Measurements from ENCODE around the gene UNCX. TPM values are rescaled to one million over a fixed set of nuclear protein-coding genes. Genes with fewer than 3 reads are reported as not detected.
A peak's percentile ranks its signal among the peaks of the same experiment; 100 is the strongest.
"Not testable (repeated sequence)": the region's sequence is repeated elsewhere in the genome, so short reads cannot be mapped to it uniquely, and the experiment has no call there.

Gene UNCX
- total and polyA plus RNA-seq, 2 of the 8 experiments (the other 6 are each of a cell fraction or from before 2014, with no cell fraction given): not detected

GRCh38 chr7:1272136-1272535 lies 39.5 kb downstream of the UNCX start:
- CTCF ChIA-PET (ENCODE audit: partially characterized antibody); H2BK5ac ChIP-seq (ENCODE audit: low read depth, low read length); H3K9ac ChIP-seq (replicated peaks in 1 of 4; ENCODE audit: extremely low read depth in 1 of 4, low read depth in 3 of 4, low read length in 3 of 4); H3K9me3 ChIP-seq (ENCODE audit: insufficient read depth in 2 of 2, low read depth in 1 of 2, low read length in 1 of 2); H3K4me3 ChIP-seq (ENCODE audit: extremely low read depth in 1 of 4, insufficient read depth in 2 of 4, low read depth in 3 of 4, low read length in 4 of 4); H3K56ac ChIP-seq (replicated peaks; ENCODE audit: insufficient read length, low read depth, low read length); H2BK20ac ChIP-seq (ENCODE audit: low read length); H2BK12ac ChIP-seq (ENCODE audit: low read depth, low read length); H3K4me1 ChIP-seq (replicated peaks in 1 of 4; ENCODE audit: control insufficient read depth in 3 of 4, insufficient read depth in 4 of 4, low read length in 3 of 4); H2AFZ ChIP-seq (ENCODE audit: low read length); H3K23me2 ChIP-seq (ENCODE audit: low read depth, low read length); H4K8ac ChIP-seq (ENCODE audit: extremely low read depth, insufficient read depth, low read length); H3K79me2 ChIP-seq (ENCODE audit: control insufficient read depth in 1 of 2, insufficient read depth in 2 of 2, low read length in 2 of 2); H2AK5ac ChIP-seq (ENCODE audit: low read depth, low read length); FAIRE-seq; H4K20me1 ChIP-seq (replicated peaks in 1 of 2; ENCODE audit: control insufficient read depth in 1 of 2, insufficient read depth in 2 of 2, low read length in 2 of 2); POLR2A ChIA-PET (ENCODE audit: partially characterized antibody); DNase-seq (ENCODE audit: low read depth in 1 of 2, low spot score in 2 of 2); H3K4ac ChIP-seq (replicated peaks; ENCODE audit: insufficient read length, low read depth, low read length); H2BK15ac ChIP-seq (ENCODE audit: low read length); H3K23ac ChIP-seq (ENCODE audit: insufficient read length); H3K27me3 ChIP-seq (replicated peaks in 1 of 4; ENCODE audit: control insufficient read depth in 3 of 4, extremely low read depth in 1 of 4, insufficient read depth in 3 of 4, low read length in 3 of 4); H4K5ac ChIP-seq (ENCODE audit: insufficient read length, low read depth, low read length); H3K79me1 ChIP-seq (ENCODE audit: low read depth, low read length); H3K27ac ChIP-seq (ENCODE audit: low read depth, low read length); H4K91ac ChIP-seq (replicated peaks; ENCODE audit: insufficient read length, low read length); H3K18ac ChIP-seq (ENCODE audit: extremely low read depth, low read length); H2BK120ac ChIP-seq (replicated peaks; ENCODE audit: low read depth, low read length); H3K14ac ChIP-seq (ENCODE audit: insufficient read length); H3K36me3 ChIP-seq (ENCODE audit: control insufficient read depth in 2 of 4, insufficient read depth in 4 of 4, low read length in 3 of 4); H3K4me2 ChIP-seq (ENCODE audit: insufficient read depth in 1 of 2, low read depth in 2 of 2, low read length in 2 of 2): not testable (repeated sequence)
- TF ChIP-seq BACH1 (IDR thresholded peaks at IDR 0.05; ENCODE audit: low read length): peak; percentile 66
